GM10248 (cell line): ENCODE results near the gene FBXL13.
A peak's percentile ranks its signal among the peaks of the same experiment; 100 is the strongest.
"Not testable (repeated sequence)": the region's sequence is repeated elsewhere in the genome, so short reads cannot be mapped to it uniquely, and the experiment has no call there.

Experiments
- CTCF ChIA-PET: fragments of 300-600 bp; sonication (Branson Sonifier 250); formaldehyde crosslinking; extraction: SDS; loops from one replicate; lab custom pipeline; 2021; ENCODE audit warnings: antibody characterized with exemption; lab: Yijun Ruan, JAX
- POLR2A ChIA-PET: fragments of 350-650 bp; sonication (Branson Sonifier 250); formaldehyde crosslinking; extraction: SDS; loops from one replicate; lab custom pipeline; 2020; ENCODE audit warnings: antibody characterized with exemption; lab: Yijun Ruan, JAX
- DNase-seq: peaks from one replicate; pipeline ENCODE4 v3.0.0; 2012; ENCODE audit errors: extremely low spot score
- CTCF ChIP-seq: IDR thresholded peaks from 2 replicates; pipeline ENCODE4 v1.5.1; 2012; ENCODE audit warnings: mild to moderate bottlenecking, low read depth; ENCODE audit errors: extremely low read depth, missing control alignments, control extremely low read depth

Gene FBXL13

GRCh38 chr7:102849079-102849478 is 225.5 kb downstream of the FBXL13 start:
- CTCF ChIA-PET = no interaction called here
- POLR2A ChIA-PET = no interaction called here
- no peak for TF ChIP-seq CTCF
- no peak for DNase-seq

- no peak for DNase-seq
- no peak for TF ChIP-seq CTCF
- POLR2A ChIA-PET = no interaction called here
- CTCF ChIA-PET = interaction anchor here (1.5 kb wide), 1 partner anchor 10 kb away, joined by 3 read pairs; no protein-coding TSS in a partner anchor
These were observed 229.2 kb downstream of the FBXL13 start for GRCh38 chr7:102845346-102845745.

- POLR2A ChIA-PET = no interaction called here
- CTCF ChIA-PET = interaction anchor here (0.8 to 1.5 kb wide), 4 partner anchors 9 to 22 kb away, joined by 3 to 5 read pairs (median 3); no protein-coding TSS in a partner anchor
- peak; percentile 17 for DNase-seq
- no peak for TF ChIP-seq CTCF
These were observed 230.7 kb downstream of the FBXL13 start for GRCh38 chr7:102843850-102844249.

- ChIA-PET CTCF (no interaction called here), POLR2A (no interaction called here)
- no peak for TF ChIP-seq CTCF
- DNase-seq = no peak
These were observed 232.3 kb downstream of the FBXL13 start for GRCh38 chr7:102842284-102842683.

GRCh38 chr7:102841290-102841689 is 233.3 kb downstream of the FBXL13 start:
- no peak for TF ChIP-seq CTCF
- ChIA-PET CTCF (no interaction called here), POLR2A (no interaction called here)
- DNase-seq = no peak

GRCh38 chr7:102840404-102840803 is 234.2 kb downstream of the FBXL13 start:
- ChIA-PET POLR2A (no interaction called here), CTCF (no interaction called here)

GRCh38 chr7:102838572-102839101 is 236.0 kb downstream of the FBXL13 start:
- DNase-seq, POLR2A ChIA-PET: not testable (repeated sequence)
- CTCF ChIA-PET = interaction anchor here (0.9 to 1.2 kb wide), 2 partner anchors 8 to 35 kb away, joined by 3 read pairs; no protein-coding TSS in a partner anchor

More at GRCh38 chr7:102840404-102840803, 234.2 kb downstream of the FBXL13 start:
- no peak for TF ChIP-seq CTCF
- no peak for DNase-seq
